GM12891 (cell line): ENCODE measurements around the gene PGA3.
"Not testable (repeated sequence)": the region's sequence is repeated elsewhere in the genome, so short reads cannot be mapped to it uniquely, and the experiment has no call there.

ENCODE experiments used
- PAX5 ChIP-seq: IDR thresholded peaks from 2 replicates; pipeline ENCODE4 v1.6.1; 2011; ENCODE audit warnings: low read length, moderate library complexity, mild to moderate bottlenecking; ENCODE audit not compliant: insufficient read depth, severe bottlenecking
- SPI1 ChIP-seq: IDR thresholded peaks from 2 replicates; pipeline ENCODE4 v1.6.1; 2011; ENCODE audit warnings: low read depth, low read length, control low read depth

DNA sequence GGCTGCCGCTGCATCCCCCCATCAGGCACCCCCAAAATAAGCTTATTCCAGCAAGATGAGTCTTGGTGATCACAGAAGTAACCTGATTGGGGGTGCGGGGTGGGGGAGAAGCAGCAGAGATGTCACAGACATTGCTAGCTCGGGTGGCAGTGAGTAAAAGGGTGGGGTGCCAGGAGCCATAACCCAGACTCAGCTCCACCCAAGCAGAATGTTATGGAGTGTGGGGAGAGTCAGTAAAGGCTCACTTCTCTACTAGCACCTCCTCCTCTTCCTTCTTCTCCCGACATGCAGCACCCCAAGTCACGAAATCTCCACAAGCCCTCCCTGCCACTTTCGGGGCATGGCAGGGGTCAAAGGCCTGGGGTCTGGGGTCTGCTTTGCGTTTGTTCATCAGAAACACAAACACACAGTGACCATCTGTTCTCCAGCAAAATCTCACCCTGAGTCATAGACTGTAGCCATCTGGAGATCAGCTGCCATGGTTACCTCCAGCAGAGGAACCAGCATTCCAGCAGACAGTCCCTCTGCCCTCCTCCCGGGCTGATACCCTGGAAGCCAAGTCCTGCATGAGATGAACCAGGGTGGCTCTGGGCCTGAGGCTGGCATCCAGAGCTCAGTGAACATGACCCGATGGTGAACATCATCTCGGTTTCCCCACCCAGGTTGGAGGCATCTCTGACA lies 42.1 kb downstream of the PGA3 start:
- not testable (repeated sequence) for TF ChIP-seq PAX5, SPI1
